ENCODE results near the gene NUP93. TPM values are rescaled to one million over a fixed set of nuclear protein-coding genes. Genes with fewer than 3 reads are reported as not detected.

NUP93 gene
- total RNA-seq, 1 experiment from 2014 or later = 144 TPM

DNA sequence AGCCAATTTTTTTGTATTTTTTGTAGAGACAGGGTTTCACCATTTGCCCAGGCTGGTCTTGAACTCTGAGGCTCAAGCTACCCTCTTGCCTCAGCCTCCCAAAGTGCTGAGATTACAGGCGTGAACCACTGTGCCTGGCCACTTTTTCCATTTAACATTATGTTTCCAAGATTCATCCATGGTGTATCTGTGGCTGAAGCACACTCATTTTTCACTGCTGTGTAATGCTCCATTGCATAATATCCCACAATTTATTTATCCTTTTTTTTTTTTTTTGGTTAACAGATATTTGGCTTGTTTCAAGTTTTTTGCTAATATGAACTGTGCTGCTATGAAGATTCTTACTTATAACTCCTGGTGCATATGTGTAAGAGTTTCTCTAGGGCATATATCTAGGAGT lies 1.9 kb upstream of the NUP93 start:
- CTCF ChIA-PET = no interaction called here
- no peaks in the 10 kb centered on the region for H3K27me3 ChIP-seq (ENCODE audit: insufficient read depth, low read length)
- no peak overlapping the region for H3K4me2 ChIP-seq (ENCODE audit: low read length)
- peaks cover 31% of the 10 kb centered on the region for H3K79me2 ChIP-seq (ENCODE audit: insufficient read depth, low read length)
- no peak overlapping the region for H3K4me3 ChIP-seq (replicated peaks in 1 of 2; ENCODE audit: low read depth in 1 of 2, low read length in 2 of 2)
- H3K27ac ChIP-seq (ENCODE audit: low read depth, low read length) = no peak overlapping the region
- no peaks in the 10 kb centered on the region for H4K20me1 ChIP-seq (ENCODE audit: insufficient read depth)
- RAD21 ChIA-PET (ENCODE audit: low non-redundant PET in 1 of 2, low total read pairs in 2 of 2, uncharacterized antibody in 2 of 2, unreplicated experiment in 2 of 2) = no interaction called here
- DNase-seq (ENCODE audit: low read depth, low spot score) (no peak), ATAC-seq (no peak)
- H3K9ac ChIP-seq (ENCODE audit: low read length) = no peak overlapping the region
- BruUV-seq (replicated peaks) = no TSS peak
- peaks cover 7 to 17% of the 10 kb centered on the region in 2 experiments; a peak in 3 of 4 replicates for H3K4me1 ChIP-seq (ENCODE audit: control insufficient read depth in 1 of 2, insufficient read depth in 2 of 2, low read length in 2 of 2)
- POLR2A ChIA-PET = no interaction called here
- TF ChIP-seq TCF7L2 (IDR thresholded peaks at IDR 0.05; ENCODE audit: borderline replicate concordance, extremely low read depth, insufficient read depth, insufficient read length) (no peak), CBX3 (IDR thresholded peaks at IDR 0.05; ENCODE audit: low read depth) (no peak), ZNF274 (IDR thresholded peaks at IDR 0.05; ENCODE audit: low read depth, low read length) (no peak), EZH2phosphoT487 (IDR thresholded peaks at IDR 0.05; ENCODE audit: borderline replicate concordance) (no peak), SP1 (IDR thresholded peaks at IDR 0.05; ENCODE audit: low read depth) (no peak), POLR2A (IDR thresholded peaks at IDR 0.05; ENCODE audit: borderline replicate concordance, extremely low read depth, insufficient read depth, insufficient read length) (no peak), EZH2 (IDR thresholded peaks at IDR 0.05) (no peak), ZFX (IDR thresholded peaks at IDR 0.05) (no peak), SIN3A (IDR thresholded peaks at IDR 0.05; ENCODE audit: low read depth) (no peak), YY1 (IDR thresholded peaks at IDR 0.05; ENCODE audit: extremely low read depth, insufficient replicate concordance, low read depth, low read length) (no peak), JUND (IDR thresholded peaks at IDR 0.05) (no peak), POLR2AphosphoS5 (IDR thresholded peaks at IDR 0.05; ENCODE audit: low read depth, low read length) (no peak), SRF (IDR thresholded peaks at IDR 0.05; ENCODE audit: low read depth) (no peak), ELF1 (IDR thresholded peaks at IDR 0.05; ENCODE audit: borderline replicate concordance, low read depth) (no peak), FOSL1 (IDR thresholded peaks at IDR 0.05; ENCODE audit: low read depth) (no peak)
- TF ChIP-seq, protein P1, sequence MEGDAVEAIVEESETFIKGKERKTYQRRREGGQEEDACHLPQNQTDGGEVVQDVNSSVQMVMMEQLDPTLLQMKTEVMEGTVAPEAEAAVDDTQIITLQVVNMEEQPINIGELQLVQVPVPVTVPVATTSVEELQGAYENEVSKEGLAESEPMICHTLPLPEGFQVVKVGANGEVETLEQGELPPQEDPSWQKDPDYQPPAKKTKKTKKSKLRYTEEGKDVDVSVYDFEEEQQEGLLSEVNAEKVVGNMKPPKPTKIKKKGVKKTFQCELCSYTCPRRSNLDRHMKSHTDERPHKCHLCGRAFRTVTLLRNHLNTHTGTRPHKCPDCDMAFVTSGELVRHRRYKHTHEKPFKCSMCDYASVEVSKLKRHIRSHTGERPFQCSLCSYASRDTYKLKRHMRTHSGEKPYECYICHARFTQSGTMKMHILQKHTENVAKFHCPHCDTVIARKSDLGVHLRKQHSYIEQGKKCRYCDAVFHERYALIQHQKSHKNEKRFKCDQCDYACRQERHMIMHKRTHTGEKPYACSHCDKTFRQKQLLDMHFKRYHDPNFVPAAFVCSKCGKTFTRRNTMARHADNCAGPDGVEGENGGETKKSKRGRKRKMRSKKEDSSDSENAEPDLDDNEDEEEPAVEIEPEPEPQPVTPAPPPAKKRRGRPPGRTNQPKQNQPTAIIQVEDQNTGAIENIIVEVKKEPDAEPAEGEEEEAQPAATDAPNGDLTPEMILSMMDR (IDR thresholded peaks at IDR 0.05 in 2 of 3, conservative IDR thresholded peaks at IDR 0.05 in 1 of 3; ENCODE audit: borderline replicate concordance in 1 of 3, insufficient read depth in 1 of 3, low read depth in 2 of 3, low read length in 2 of 3) = no peak
- TF ChIP-seq, protein P2, sequence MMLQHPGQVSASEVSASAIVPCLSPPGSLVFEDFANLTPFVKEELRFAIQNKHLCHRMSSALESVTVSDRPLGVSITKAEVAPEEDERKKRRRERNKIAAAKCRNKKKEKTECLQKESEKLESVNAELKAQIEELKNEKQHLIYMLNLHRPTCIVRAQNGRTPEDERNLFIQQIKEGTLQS (IDR thresholded peaks at IDR 0.05) = no peak
- TF ChIP-seq, protein P3, sequence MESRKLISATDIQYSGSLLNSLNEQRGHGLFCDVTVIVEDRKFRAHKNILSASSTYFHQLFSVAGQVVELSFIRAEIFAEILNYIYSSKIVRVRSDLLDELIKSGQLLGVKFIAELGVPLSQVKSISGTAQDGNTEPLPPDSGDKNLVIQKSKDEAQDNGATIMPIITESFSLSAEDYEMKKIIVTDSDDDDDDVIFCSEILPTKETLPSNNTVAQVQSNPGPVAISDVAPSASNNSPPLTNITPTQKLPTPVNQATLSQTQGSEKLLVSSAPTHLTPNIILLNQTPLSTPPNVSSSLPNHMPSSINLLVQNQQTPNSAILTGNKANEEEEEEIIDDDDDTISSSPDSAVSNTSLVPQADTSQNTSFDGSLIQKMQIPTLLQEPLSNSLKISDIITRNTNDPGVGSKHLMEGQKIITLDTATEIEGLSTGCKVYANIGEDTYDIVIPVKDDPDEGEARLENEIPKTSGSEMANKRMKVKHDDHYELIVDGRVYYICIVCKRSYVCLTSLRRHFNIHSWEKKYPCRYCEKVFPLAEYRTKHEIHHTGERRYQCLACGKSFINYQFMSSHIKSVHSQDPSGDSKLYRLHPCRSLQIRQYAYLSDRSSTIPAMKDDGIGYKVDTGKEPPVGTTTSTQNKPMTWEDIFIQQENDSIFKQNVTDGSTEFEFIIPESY (IDR thresholded peaks at IDR 0.05; ENCODE audit: extremely low read depth, insufficient replicate concordance, low read length) = no peak
- intact Hi-C loops (cut with micrococcal nuclease) = no loop called here
- no peak overlapping the region for H2AFZ ChIP-seq (ENCODE audit: low read depth, low read length, poor library complexity, severe bottlenecking)
- H3K36me3 ChIP-seq (ENCODE audit: control insufficient read depth in 1 of 2, insufficient read depth in 2 of 2, low read length in 2 of 2) = no peaks in the 10 kb centered on the region
- H3K9me2 ChIP-seq (ENCODE audit: insufficient read depth) = no peaks in the 10 kb centered on the region
- H3K9me3 ChIP-seq (ENCODE audit: control insufficient read depth in 1 of 2, insufficient read depth in 1 of 2, low read depth in 1 of 2, low read length in 2 of 2) = no peaks in the 10 kb centered on the region

Data from HCT116 (cell line).